Amniotic epithelial cell (primary cell): ENCODE data around the gene ZBTB43.
"Not testable (repeated sequence)": the region's sequence is repeated elsewhere in the genome, so short reads cannot be mapped to it uniquely, and the experiment has no call there.

Experiments
- DNase-seq: peaks from one replicate; pipeline ENCODE4 v3.0.0-alpha.2; 2010; ENCODE audit warnings: low read depth

The ZBTB43 gene

DNA sequence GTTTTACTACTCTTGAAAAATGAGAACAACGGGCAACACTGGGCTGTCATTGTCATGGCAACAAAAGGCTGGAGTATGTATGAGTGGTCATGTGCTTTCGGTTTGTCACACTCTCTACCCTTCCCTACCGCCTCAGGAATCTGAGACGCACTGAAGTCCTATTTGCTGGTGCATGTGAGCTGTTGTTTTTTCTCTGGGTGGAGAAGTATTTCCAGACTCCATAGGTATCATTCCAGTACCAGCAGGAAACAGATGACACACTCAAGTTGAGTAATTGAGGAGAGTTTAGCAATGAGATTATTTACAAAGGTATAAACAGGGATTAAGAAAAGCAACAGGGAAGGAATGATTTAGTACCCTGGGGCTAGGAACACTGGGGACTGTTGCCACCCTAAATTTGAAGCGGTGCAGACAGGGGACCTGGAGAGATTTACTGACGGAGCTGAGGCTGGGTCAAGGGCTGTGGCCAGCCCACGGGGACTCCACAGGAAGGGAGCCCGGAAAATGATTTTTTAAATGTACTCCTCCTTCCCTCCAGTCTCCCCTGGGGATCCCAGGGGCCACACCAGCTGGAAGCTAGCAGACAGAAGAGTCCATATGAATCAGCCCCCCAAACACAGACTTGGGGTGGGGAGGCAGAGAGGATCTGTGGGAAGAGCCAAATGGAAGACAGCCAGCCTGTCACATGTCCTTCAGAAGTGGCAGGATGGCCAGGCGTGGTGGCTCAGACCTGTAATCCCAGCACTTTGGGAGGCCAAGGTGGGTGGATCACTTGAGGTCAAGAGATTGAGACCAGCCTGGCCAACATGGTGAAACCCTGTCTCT is 13.2 kb upstream of the ZBTB43 start:
- DNase-seq = peak; percentile 99

DNA sequence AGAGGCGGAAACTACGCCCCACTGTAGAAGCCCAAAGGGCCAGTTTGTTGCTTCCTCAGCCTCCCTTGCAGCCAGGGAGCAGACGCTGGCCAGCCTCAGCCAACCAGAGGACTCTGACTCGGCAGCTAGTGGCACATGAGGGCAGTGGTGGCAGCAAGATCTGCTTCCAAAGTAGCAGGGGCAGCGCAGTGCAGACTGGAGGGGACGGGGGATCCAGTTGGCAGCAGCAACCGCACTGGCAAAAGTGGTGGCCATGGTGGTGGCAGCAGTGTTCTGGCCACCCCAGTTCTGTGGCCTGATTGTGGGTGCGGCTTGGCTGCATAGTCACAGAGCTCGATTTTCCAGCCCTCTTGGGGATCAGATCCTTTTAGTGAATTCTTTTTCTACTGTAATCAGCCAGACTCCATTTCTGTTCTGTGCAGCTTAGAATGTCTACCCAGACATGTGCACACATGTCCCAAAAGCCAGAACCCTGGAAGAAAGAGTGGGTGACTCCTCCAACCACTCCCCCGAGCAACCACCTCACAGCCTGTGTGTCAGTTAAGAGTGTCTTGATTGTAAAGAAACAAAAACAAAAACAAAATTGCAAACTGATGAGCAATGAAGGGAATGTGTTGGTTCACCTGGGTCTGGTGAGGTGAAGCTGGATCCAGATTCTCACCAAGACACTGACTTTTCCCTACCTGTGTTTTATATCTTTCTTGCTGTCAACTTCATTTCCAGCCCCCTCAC is 11.0 kb upstream of the ZBTB43 start:
- DNase-seq = no peak

DNA sequence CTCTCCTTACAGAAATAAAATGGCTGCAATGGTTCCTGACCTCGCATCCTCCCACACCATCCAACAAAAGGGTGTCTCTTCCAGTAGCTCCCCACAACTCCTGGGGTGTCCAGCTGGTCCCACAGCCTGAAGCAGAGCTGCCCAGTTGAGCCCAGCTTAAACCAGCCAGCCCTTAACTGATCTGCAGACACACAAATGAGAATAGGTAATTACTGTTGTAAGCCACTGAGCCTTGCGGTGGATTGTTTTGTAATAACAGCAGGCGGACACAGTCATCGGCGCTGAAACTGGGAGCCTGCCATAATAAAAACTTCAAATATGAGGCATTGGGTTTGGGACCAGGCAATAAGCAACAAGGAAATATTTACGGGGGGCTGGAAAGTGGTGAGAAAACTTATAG is 10.4 kb upstream of the ZBTB43 start:
- DNase-seq = peak; percentile 32

GRCh38 chr9:126796758-126797157 is 8.1 kb upstream of the ZBTB43 start:
- no peak for DNase-seq

- DNase-seq = no peak
Measured at GRCh38 chr9:126797903-126798302, 6.9 kb upstream of the ZBTB43 start.

- DNase-seq = no peak
Measured at GRCh38 chr9:126799034-126799433, 5.8 kb upstream of the ZBTB43 start.

DNA sequence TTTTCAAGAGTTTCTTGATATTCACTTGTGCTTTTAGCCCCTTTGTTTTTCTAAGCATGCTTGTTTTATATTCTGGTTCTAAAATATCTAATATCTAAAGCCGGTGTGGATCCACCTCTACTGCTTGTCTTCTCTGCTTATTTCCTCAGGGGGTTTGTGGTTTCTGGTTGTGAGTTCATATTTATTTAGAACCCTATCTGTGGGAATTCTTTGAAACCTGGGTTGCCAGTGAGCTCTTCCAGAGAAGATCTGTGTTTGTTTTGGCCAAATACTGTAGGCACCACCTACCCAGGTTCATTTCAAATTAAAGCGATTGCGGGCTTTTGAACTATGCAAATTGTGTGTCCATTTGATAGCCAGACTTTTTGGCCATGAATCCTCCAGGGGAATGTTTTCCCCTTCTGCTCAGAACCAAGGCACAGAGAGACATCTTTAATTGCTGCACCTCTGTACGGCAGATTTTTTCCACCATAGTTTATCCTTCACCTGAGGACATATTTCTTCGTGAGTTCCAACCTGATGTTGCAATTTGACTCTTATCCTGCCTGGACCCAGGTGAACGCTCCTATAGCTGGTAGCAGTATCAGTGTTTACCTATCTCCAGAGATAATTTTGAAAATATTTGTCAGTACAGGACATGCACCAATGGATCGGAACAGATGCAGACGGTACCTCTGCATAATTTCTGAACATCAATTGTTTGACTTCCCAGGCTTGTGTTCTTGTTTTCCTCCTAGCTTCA is 2.4 kb upstream of the ZBTB43 start:
- no peak for DNase-seq

- no peak for DNase-seq
Measured at GRCh38 chr9:126804198-126804695, 593 bp upstream of the ZBTB43 start.

DNA sequence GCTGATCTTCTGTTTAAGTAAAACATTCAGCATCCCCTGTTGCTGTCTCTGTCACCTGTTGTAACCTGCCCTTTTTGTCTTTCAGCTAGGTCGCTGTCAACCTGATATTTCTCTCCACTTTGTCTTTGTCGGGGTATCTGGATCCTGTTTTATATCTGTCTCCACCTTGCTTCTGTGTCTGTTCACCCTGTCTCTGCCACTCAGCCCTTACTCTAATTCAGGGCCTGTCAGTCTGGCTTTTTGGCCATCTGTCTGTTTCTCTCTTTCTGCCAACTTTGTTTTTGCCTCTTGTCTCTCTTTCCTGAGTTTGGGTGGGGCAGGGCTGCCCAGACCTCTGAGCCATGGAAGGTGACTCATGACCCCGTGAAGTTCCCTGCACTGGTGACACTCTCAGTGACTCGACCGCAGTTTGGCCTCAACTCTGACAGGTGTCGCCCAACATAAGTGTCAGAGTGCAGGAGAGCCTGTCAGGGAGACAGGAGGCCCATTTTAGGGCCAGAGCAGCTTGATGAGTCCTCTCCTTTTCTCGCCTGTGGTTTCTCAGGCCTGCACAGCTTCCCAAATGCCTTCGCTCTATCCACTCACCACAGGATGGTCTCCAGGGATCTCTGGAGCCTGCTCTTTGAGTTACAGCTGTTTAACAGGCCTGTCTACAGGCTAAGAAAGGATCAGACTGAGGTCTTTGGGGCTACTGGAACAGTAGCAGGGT is 868 bp downstream of the ZBTB43 start:
- DNase-seq = peak; percentile 65

DNA sequence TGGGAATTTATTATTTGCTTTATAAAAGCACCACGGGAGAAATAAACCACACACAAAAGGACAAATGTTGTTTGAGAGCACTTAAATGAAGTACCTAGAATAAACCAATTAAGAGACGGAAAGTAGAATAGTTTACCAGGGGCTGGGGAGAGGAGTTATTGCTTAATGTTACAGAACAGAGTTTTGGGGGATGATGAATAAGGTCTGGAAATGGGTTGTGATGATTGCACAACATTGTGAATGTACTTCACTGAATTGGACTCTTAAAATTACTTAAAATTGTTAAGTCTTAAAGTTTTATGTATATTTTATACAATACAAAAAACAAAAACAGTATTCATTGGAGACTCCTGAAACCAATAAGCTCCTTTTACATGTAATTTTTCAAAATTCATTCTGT is 1.5 kb downstream of the ZBTB43 start:
- peak; percentile 55 for DNase-seq

GRCh38 chr9:126809068-126809467 is 4.2 kb downstream of the ZBTB43 start:
- DNase-seq = peak; percentile 82

DNA sequence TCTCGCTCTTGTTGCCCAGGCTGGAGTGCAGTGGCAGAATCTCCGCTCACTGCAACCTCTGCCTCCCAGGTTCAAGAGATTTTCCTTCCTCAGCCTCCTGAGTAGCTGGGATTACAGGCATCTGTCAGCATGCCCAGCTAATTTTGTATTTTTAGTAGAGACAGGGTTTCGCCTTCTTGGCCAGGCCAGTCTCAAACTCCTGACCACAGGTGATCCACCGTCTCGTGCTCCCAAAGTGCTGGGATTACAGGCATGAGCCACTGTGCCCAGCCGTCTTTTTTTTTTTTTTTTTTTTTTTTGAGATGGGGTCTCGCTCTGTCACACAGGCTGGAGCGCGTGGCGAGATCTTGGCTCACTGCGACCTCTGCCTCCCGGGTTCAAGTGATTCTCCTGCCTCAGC is 5.4 kb downstream of the ZBTB43 start:
- not testable (repeated sequence) for DNase-seq

DNA sequence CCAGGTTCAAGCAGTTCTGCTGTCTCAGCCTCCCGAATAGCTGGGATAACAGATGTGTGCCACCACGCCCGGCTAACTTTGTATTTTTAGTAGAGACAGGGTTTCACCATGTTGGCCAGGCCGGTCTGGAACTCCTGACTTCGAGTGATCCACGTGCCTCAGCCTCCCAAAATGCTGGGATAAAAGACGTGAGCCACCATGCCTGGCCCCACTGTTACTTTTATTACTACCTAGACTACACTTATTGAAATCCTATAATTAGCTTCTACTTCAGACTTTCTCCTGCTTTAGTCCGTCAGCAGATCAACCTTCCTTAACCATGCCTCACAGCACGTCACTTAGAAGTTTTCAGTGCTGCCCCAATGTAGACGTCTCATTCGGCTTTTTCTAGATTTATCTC is 8.2 kb downstream of the ZBTB43 start:
- DNase-seq = no peak

GRCh38 chr9:126814091-126814490 is 9.3 kb downstream of the ZBTB43 start:
- no peak for DNase-seq

DNA sequence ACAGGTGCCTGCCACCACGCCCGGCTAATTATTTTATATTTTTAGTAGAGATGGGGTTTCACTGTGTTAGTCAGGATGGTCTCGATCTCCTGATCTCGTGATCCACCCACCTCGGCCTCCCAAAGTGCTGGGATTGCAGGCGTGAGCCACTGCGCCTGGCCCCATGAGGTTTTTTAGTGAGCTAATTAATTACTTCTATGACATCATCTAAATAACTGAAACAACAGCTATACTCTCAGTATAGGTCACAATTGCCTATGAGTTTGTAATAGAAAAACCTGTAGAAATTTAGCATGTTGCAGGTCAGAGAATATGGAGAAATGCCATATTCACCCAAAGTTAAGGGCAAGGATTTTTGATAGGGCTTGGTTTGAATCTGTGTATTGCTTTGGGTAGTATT is 12.8 kb downstream of the ZBTB43 start:
- not testable (repeated sequence) for DNase-seq

- DNase-seq = no peak
Measured at GRCh38 chr9:126818482-126818881, 13.6 kb downstream of the ZBTB43 start.

GRCh38 chr9:126819482-126819881 is 14.6 kb downstream of the ZBTB43 start:
- DNase-seq = no peak

GRCh38 chr9:126822278-126822677 is 17.4 kb downstream of the ZBTB43 start:
- DNase-seq = no peak

GRCh38 chr9:126822873-126823272 is 18.0 kb downstream of the ZBTB43 start:
- no peak for DNase-seq

- DNase-seq = not testable (repeated sequence)
Measured at GRCh38 chr9:126824052-126824451, 19.2 kb downstream of the ZBTB43 start.

- DNase-seq = no peak
Measured at GRCh38 chr9:126827227-126827626, 22.4 kb downstream of the ZBTB43 start.

DNA sequence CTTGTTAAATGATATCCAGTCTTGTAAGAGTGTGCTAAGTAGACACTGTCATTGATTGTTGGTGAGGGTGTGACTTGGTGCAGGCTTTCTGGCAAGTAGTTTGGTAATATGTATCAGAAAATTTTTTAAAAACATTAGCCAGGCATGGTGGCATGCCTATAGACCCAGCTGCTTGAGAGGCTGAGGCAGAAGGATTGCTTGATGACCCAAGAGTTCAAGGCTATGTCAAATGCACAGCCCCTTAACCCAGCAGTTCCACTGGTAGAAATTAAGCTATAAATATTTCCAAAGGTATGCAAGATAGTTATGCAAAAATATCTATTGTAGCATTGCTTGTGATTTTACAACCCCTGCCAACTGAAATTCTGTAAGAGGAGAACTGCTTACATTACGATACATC is 24.2 kb downstream of the ZBTB43 start:
- DNase-seq = no peak
